Activated T-cell treated with anti-CD3 and anti-CD28 coated beads for 48 hours (primary cell): ENCODE data around the gene TMEM147.

Experiments used
- DNase-seq: peaks from one replicate; pipeline ENCODE4 v3.0.0-alpha.2; 2020; ENCODE audit warnings: low read depth

Gene TMEM147

GRCh38 chr19:35521124-35521743, 24.2 kb upstream of the TMEM147 start:
- DNase-seq: no peak

- DNase-seq: no peak
These were observed 22.6 kb upstream of the TMEM147 start for GRCh38 chr19:35522745-35523327.

GRCh38 chr19:35524181-35524837, 21.1 kb upstream of the TMEM147 start:
- DNase-seq: no peak

- no peak for DNase-seq
These were observed 19.6 kb upstream of the TMEM147 start for GRCh38 chr19:35525873-35526272.

- DNase-seq: no peak
These were observed 17.0 kb upstream of the TMEM147 start, which contains the start of gene SBSN for GRCh38 chr19:35528218-35529038. Gene SBSN (minus strand): TSS chr19:35528311. CDS start chr19:35528281, 30 bp downstream.

- DNase-seq: no peak
These were observed 15.9 kb upstream of the TMEM147 start for GRCh38 chr19:35529241-35530218.

- DNase-seq: no peak
These were observed 14.1 kb upstream of the TMEM147 start for GRCh38 chr19:35531291-35531690.

- DNase-seq: no peak
These were observed 12.1 kb upstream of the TMEM147 start, which contains the start of gene GAPDHS for GRCh38 chr19:35533201-35533821. Gene GAPDHS (plus strand): TSS chr19:35533456. CDS start chr19:35533528, 72 bp downstream.

- peak; percentile 39 for DNase-seq
These were observed 11.5 kb upstream of the TMEM147 start for GRCh38 chr19:35533822-35534392.

- no peak for DNase-seq
These were observed 10.5 kb upstream of the TMEM147 start for GRCh38 chr19:35534803-35535480.

GRCh38 chr19:35539314-35539713, 6.1 kb upstream of the TMEM147 start:
- DNase-seq: no peak

GRCh38 chr19:35539850-35540249, 5.6 kb upstream of the TMEM147 start:
- no peak for DNase-seq

- DNase-seq: no peak
These were observed 5.0 kb upstream of the TMEM147 start for GRCh38 chr19:35540356-35540927.

GRCh38 chr19:35542209-35542608, 3.2 kb upstream of the TMEM147 start:
- DNase-seq: no peak

GRCh38 chr19:35543280-35544109, 1.9 kb upstream of the TMEM147 start:
- no peak for DNase-seq

- no peak for DNase-seq
These were observed 1.2 kb upstream of the TMEM147 start for GRCh38 chr19:35544110-35544802.

GRCh38 chr19:35545855-35546381, 492 bp downstream of the TMEM147 start:
- peak; percentile 76 for DNase-seq

- DNase-seq: no peak
These were observed 1.1 kb downstream of the TMEM147 start for GRCh38 chr19:35546532-35546931.
